Measurements from ENCODE around the gene MVK. TPM values are rescaled to one million over a fixed set of nuclear protein-coding genes. Genes with fewer than 3 reads are reported as not detected.

Gene MVK
- total RNA-seq, 2 donors from 2014 or later, result 23.1 to 47.2 TPM

DNA sequence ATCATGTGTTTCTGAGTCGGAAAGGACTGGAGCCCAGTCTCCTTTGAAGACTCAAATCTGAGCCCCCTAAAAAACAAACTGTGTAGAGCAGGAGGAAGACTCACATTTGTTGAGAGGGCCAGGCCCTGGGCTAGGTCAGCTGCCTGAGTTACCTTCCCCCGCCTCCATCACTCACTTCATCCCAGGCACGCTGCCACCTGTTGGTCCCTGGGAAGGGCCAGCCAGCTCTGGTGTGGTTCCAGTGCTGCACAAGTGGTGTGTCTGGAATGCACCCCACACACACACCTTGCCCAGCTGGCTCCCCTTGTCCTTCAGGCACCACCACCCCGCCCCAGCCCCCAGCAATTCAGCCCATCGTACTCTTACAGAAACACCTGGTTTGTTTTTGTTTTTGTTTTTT lies 9.0 kb downstream of the MVK start:
- DNase-seq (no peak), ATAC-seq (peak; percentile 55)
- intact Hi-C loops (cut with DNase I, micrococcal nuclease), result no loop called here

DNA sequence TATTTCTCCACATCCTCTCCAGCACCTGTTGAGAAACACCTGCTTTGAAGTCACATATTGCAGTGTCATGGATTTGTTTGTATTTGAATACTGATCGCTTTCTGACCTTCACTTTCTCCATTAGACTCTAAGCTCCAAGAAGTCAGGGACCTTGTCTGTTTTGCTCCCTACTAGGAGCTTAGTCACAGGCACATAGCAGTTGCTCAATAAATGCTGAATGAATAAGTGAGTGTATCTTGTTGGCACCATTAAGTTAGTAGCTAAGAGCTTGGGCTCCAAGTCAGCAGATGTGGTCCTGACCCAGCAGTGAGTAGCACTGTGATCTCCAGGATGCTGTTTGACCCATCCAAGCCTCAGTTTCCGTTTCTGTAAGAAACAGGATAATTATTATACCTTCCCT lies 10.1 kb downstream of the MVK start:
- ATAC-seq, result no peak
- intact Hi-C loops (cut with DNase I, micrococcal nuclease), result no loop called here
- DNase-seq, result no peak

DNA sequence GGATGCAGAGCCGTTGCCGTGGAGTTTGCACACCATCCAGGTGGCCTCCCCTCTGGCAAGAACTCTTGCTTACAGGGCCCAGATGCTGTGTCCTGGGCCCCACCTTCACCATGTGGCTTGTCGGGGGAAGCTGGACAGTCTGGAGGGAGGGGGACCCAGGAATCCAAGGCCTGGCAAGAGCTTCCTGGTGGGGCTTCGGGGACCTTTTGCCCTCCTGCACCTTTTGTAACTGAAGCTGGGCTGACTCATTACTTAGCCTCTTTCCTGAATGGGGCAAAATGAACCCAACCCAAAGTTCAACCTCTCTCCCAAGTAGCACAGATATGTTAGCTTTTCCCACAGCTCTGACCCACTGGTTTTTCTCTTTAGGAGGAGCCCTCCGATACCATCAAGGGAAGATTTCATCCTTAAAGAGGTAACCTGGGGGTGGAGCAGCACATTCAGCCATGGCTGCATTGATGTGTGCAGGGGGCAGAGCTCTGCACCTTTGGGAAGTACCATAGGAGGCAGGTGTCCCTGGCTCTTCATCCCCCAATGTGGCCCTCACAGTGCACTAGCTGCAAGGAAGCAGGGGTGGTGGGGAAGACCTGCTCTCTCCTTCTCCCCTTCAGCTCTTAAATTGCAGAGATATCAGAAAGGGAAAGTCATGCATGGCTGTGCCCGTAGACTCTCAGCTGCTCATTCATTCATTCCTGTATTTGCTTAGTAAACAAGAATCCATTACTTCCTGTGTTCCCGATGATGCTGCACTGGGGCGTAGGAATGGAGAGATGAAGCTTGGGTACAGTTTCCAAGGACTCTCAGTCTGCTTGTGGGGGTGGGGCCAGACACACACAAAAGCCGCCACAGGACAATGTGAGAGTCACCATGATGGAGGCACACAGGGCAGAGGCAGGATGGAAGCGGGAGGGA lies 13.0 kb downstream of the MVK start:
- DNase-seq, result no peak
- ATAC-seq, result no peak
- intact Hi-C loops (cut with DNase I, micrococcal nuclease), result no loop called here

- DNase-seq, result no peak
- ATAC-seq, result no peak
- intact Hi-C loops (cut with DNase I, micrococcal nuclease), result no loop called here
These were observed 14.3 kb downstream of the MVK start for GRCh38 chr12:109587921-109588320.

- peak; percentile 35 for DNase-seq
- ATAC-seq, result peak; percentile 82
- intact Hi-C loops (cut with DNase I, micrococcal nuclease), result no loop called here
These were observed 15.1 kb downstream of the MVK start for GRCh38 chr12:109588461-109589239.

DNA sequence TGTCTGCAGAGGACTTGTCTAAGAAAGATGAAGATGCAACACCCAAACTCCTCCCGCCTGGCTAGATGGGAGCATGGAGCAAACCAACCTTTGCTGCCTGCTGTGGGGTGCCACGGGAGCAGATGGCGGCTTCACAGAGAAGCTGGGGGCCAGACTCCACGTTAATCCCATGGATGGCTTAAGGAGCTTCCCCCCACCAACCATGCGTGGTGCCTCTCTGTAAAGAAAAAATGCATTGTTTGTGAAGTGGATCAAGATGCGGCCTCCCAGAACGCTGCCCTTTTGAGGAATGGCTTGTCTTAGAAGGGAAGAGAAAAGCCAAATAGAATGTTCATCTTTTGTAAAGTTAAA lies 15.6 kb downstream of the MVK start:
- ATAC-seq (no peak), DNase-seq (no peak)
- intact Hi-C loops (cut with DNase I, micrococcal nuclease), result no loop called here

GRCh38 chr12:109589691-109590245 lies 16.2 kb downstream of the MVK start:
- intact Hi-C loops (cut with DNase I, micrococcal nuclease), result no loop called here
- no peak for ATAC-seq
- DNase-seq, result no peak

DNA sequence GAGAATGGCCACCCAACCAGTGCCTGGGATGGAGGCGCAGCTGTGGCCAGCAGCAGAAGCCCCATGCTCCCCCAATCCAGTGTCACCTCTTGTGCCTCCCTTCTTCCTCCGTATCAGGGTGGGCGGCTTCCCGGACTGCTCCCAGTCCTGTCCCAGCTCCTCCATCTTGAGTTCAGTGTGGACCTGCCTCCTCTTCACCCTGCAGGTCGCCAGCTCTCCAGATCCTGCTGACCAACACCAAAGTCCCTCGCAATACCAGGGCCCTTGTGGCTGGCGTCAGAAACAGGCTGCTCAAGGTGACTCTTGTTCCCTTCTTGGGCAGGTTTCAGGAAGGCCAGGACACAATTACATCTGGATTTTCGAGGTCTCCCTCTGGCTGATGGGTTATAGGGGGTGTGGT lies 17.0 kb downstream of the MVK start:
- ATAC-seq, result no peak
- DNase-seq, result no peak
- intact Hi-C loops (cut with DNase I, micrococcal nuclease), result no loop called here

GRCh38 chr12:109591041-109591440 lies 17.4 kb downstream of the MVK start:
- DNase-seq (no peak), ATAC-seq (no peak)
- intact Hi-C loops (cut with DNase I, micrococcal nuclease), result no loop called here

- intact Hi-C loops (cut with DNase I, micrococcal nuclease), result no loop called here
- ATAC-seq (no peak), DNase-seq (no peak)
These were observed 18.8 kb downstream of the MVK start for GRCh38 chr12:109592195-109592904.

DNA sequence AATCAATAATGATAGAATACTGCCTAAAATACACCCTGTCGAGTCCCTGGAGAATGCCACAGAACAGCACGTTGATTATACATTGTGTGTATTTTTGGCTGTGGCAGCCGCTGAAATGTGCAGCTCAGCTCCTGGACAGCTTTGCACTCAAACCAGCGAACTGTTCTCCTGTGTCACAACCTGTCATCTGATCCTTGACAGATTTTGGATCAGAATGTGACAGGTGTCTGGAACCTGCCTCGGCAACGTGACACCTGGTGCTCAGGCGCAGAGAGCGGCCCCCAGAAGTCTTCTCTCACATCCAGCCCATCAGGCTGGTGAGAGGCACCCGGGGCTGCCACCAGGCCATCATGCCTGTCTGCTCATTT lies 19.3 kb downstream of the MVK start:
- intact Hi-C loops (cut with DNase I, micrococcal nuclease), result no loop called here
- DNase-seq (no peak), ATAC-seq (no peak)

- no peak for ATAC-seq
- no peak for DNase-seq
- intact Hi-C loops (cut with DNase I, micrococcal nuclease), result loop anchor here in 1 of 2 donors (5.0 kb wide), 1 partner anchor 178 kb away; no protein-coding TSS in a partner anchor
These were observed 21.1 kb downstream of the MVK start for GRCh38 chr12:109594556-109595317.

GRCh38 chr12:109595321-109595902 lies 21.8 kb downstream of the MVK start:
- intact Hi-C loops (cut with DNase I, micrococcal nuclease), result loop anchor here in 1 of 2 donors (5.0 kb wide), 1 partner anchor 177 kb away; no protein-coding TSS in a partner anchor
- ATAC-seq (no peak), DNase-seq (no peak)

DNA sequence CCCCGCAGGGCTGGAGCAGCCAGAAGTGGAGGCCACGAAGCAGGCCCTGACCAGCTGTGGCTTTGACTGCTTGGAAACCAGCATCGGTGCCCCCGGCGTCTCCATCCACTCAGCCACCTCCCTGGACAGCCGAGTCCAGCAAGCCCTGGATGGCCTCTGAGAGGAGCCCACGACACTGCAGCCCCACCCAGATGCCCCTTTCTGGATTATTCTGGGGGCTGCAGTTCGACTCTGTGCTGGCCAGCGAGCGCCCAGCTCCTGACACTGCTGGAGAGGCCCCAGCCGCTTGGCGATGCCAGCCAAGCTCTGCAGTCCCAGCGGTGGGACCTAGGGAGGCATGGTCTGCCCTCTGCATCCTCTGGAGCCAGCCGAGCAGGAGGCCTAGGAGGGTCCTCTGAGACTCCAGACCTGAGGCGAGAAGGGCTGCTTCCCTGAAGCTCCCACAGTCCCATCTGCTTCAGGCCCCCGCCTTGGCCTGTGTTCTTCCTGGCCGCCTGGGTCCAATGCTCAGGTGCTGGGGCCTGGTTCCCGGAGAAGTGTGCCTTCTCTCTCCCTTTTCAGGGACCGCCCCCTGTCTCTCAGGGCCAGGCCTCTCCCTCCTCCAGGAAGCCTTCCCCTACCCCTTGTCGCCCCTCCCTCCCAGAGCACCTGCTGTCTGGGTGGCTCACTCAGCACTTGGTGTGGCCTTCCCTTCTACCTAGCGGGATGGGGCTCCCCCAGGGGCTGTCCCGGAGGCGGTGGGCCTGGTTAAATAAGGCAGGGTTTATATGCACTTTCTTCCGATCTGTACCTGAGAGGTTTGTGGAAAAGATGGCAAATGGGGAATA lies 23.0 kb downstream of the MVK start:
- intact Hi-C loops (cut with DNase I, micrococcal nuclease), result loop anchor here (2.0 to 5.0 kb wide), 2 partner anchors 176 to 180 kb away; no protein-coding TSS in a partner anchor
- no peak for DNase-seq
- ATAC-seq, result no peak

DNA sequence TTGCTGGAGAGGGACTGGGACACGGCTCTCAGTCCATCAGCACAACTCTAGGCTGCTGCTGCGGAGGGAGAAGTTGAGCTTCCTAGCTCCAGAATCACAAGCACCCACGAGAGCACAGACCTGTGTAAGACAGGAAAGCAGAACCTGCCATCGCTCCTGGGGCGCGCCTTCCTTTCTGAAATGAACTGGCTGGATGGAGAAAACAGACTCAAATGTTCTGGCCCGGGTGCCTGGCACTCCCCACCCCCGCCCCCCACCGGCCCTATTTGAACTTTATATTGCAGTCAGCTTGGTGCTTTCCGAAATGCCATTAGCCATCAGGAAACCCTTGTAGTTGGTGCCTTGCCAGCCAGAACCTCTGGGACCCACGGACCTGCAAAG lies 23.8 kb downstream of the MVK start:
- intact Hi-C loops (cut with DNase I, micrococcal nuclease), result loop anchor here (2.0 to 5.0 kb wide), 2 partner anchors 175 to 179 kb away; no protein-coding TSS in a partner anchor
- ATAC-seq, result peak; percentile 9
- no peak for DNase-seq

- intact Hi-C loops (cut with DNase I, micrococcal nuclease), result loop anchor here (2.0 to 5.0 kb wide), 2 partner anchors 174 to 179 kb away; no protein-coding TSS in a partner anchor
- peak; percentile 81 to 84 for DNase-seq
- peak; percentile 96 for ATAC-seq
These were observed 24.3 kb downstream of the MVK start for GRCh38 chr12:109597795-109598427.

All from left colon (tissue), 2 donors.